Memory B cell (primary cell): ENCODE measurements around the gene CCDC43.
"Not testable (repeated sequence)": the region's sequence is repeated elsewhere in the genome, so short reads cannot be mapped to it uniquely, and the experiment has no call there.

Source experiments
- ATAC-seq: fragments of 150-1000 bp; cut with Tn5 transposase; 2 replicates; pipeline ENCODE4 v1.10.0; 2021; ENCODE audit warnings: low read depth, mild to moderate bottlenecking, moderate library complexity
- DNase-seq, 2 donors: peaks; one replicate each; pipeline ENCODE4 v3.0.0; 2022; ENCODE audit warnings: low spot score in 2 of 2
- H3K27ac Mint-ChIP-seq: one replicate; pipeline ENCODE4 v1.8.0; 2022; ENCODE audit warnings: mild to moderate bottlenecking, moderate library complexity, mixed read lengths
- H3K27me3 Mint-ChIP-seq: one replicate; pipeline ENCODE4 v1.8.0; 2022; ENCODE audit warnings: mixed read lengths
- H3K36me3 Mint-ChIP-seq: one replicate; pipeline ENCODE4 v1.8.0; 2022; ENCODE audit warnings: mild to moderate bottlenecking, mixed read lengths
- H3K4me1 Mint-ChIP-seq: one replicate; pipeline ENCODE4 v1.8.0; 2022; ENCODE audit warnings: mixed read lengths
- H3K4me3 Mint-ChIP-seq: one replicate; pipeline ENCODE4 v1.8.0; 2022; ENCODE audit warnings: mild to moderate bottlenecking, moderate library complexity, mixed read lengths
- H3K9me3 Mint-ChIP-seq: one replicate; pipeline ENCODE4 v1.8.0; 2022; ENCODE audit warnings: mixed read lengths

CCDC43 gene

DNA sequence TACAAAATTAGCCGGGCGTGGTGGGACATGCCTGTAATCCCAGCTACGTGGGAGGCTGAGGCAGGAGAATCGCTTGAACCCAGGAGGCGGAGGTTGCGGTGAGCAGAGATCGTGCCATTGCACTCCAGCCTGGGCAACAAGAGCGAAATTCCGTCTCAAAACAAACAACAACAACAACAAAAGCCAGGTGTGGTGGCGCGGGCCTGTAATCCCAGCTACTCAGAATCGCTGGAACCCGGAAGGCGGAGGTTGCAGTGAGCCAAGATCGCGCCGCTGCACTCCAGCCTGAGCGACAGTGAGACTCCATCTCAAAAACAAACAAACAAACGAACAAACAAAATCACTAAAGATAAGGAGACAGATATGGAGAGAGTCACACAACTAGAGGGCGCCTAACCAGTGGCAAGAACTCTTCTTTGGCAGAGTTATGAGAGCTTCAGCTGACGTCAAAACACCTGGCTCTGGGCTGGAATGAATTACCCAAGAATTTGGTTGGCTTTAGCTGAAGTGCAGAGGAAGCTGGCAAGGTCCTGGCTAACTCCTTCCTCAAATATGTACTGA, 1.2 kb upstream of the CCDC43 start:
- H3K9me3 Mint-ChIP-seq, DNase-seq, H3K36me3 Mint-ChIP-seq, H3K27me3 Mint-ChIP-seq, H3K27ac Mint-ChIP-seq: not testable (repeated sequence)
- Mint-ChIP-seq H3K4me3 (peak overlapping the region; percentile 16), H3K4me1 (peaks cover 14% of the 10 kb centered on the region)
- peak; percentile 10 for ATAC-seq

DNA sequence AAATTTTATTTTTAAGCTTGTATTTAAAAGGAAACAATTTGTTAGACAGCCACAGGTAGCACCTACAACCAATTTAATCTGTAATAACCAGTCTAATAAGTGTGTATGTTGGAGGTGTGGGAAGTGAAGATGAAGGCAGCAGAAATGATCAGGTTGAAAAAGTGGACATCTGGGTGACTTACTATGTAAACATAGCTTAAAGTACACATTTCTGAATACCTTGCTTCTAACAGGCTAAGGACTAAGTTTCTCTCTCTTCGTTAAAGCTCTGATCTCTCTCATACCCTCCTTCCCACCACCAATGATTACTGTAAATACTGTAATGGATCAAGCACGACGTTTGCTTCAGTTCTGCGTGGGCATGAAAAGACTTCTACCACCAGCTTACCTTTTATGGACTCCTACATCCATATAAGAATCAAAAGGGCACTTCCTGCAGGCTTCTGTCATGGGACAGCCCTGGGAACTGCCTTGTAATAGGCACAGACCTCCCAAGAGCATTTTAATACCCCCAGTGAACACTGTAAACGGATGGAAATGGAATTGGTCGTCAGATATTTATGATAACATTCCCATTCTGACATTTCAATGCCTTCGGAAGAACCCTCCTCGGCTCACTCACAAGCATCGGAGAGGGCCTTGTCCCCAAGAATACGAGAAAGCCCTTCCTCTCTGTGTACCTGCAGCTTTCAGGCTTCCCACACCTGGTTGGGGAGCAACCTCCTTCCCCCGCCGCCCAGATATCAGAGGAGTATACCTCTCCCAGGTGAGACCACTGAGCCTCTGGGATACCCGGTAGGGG, 700 bp downstream of the CCDC43 start:
- ATAC-seq = peak; percentile 2
- H3K36me3 Mint-ChIP-seq = peaks cover 7% of the 10 kb centered on the region
- no peak for DNase-seq
- H3K4me1 Mint-ChIP-seq = peaks cover 16% of the 10 kb centered on the region
- H3K27me3 Mint-ChIP-seq = no peaks in the 10 kb centered on the region
- H3K9me3 Mint-ChIP-seq = no peaks in the 10 kb centered on the region
- H3K27ac Mint-ChIP-seq = peak overlapping the region; percentile 95
- peak overlapping the region; percentile 98 for H3K4me3 Mint-ChIP-seq

DNA sequence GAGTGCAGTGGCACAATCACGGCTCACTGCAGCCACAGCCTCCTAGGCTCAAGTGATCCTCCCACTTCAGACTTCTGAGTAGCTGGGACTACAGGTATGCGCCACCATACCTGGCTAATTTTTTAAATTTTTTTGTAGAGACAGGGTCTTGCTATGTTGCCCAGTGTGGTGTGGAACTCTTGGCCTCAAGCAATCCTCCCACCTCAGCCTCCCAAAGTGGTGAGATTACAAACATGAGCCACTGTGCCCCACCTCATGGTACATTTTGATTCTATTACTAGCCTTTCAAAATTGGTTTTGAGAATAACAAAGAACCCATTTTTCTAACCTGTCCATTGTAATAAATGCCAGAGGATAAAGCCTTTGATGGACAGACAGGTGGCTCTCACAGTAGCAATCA, 1.4 kb downstream of the CCDC43 start:
- peaks cover 12% of the 10 kb centered on the region for H3K36me3 Mint-ChIP-seq

DNA sequence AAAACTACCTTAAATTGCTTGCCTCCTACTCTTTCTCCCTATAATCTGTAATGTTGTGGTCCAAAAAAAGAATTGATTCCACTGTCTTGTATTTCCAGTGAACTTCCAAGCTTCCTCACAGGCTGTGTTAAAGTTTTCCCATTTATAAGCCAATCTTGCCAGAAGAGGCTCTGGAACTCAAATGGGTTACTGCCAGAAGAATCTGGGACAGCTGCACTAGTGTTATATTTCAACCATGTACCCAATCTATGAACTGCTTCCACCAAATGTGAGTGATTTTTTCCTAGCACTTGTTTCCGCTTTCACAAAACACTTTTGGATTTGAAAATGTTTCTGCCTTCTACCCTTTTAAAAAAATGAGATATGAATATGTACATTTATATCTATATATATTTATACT, 1.8 kb downstream of the CCDC43 start:
- Mint-ChIP-seq H3K9me3 (no peaks in the 10 kb centered on the region), H3K4me1 (peaks cover 18% of the 10 kb centered on the region), H3K4me3 (no peak overlapping the region), H3K27me3 (no peaks in the 10 kb centered on the region), H3K27ac (no peak overlapping the region), H3K36me3 (peaks cover 12% of the 10 kb centered on the region)
- no peak for DNase-seq
- no peak for ATAC-seq

More for the DNA sequence above, 1.4 kb downstream of the CCDC43 start:
- DNase-seq (no peak), ATAC-seq (no peak)
- no peak overlapping the region for H3K4me3 Mint-ChIP-seq
- H3K9me3 Mint-ChIP-seq = no peaks in the 10 kb centered on the region
- H3K27me3 Mint-ChIP-seq = no peaks in the 10 kb centered on the region
- no peak overlapping the region for H3K27ac Mint-ChIP-seq
- H3K4me1 Mint-ChIP-seq = peaks cover 18% of the 10 kb centered on the region

DNA sequence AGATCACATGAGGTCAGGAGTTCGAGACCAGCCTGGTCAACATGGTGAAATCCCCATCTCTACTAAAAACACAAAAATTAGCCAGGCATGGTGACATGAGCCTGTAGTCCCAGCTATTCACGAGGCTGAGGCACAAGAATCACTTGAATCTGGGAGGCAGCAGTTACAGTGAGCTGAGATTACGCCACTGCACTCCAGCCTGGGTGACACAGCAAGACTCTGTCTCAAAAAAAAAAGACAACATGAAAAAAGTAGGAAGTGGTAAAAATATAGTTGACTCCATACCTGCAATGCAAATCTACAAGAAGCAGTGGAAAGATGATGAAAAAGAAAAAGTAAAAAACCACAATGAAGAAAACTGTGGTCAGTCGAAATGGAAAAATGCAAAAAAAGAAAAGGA, 6.3 kb downstream of the CCDC43 start:
- H3K27ac Mint-ChIP-seq, H3K4me3 Mint-ChIP-seq, H3K9me3 Mint-ChIP-seq, DNase-seq, H3K27me3 Mint-ChIP-seq, H3K4me1 Mint-ChIP-seq, ATAC-seq: not testable (repeated sequence)
- peaks cover 32% of the 10 kb centered on the region for H3K36me3 Mint-ChIP-seq

DNA sequence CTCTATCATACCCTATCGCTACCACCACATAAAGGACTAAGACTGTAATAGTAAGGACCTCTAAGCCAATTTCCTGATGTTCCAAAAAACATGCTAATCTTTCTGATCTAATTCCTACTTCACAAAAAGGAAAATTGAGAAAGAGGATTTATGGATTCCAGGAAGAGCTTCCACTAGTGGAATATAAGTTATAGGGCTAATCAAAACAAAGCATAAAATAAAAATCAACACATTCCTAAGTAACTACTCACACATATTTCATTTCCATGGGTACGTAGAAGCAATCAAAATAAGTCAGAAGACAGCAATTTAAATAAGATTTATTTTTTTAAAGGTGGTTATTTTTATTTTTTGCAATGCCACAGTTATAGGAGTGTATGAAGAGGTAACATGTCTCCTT, 12.4 kb downstream of the CCDC43 start:
- no peaks in the 10 kb centered on the region for H3K27me3 Mint-ChIP-seq
- no peaks in the 10 kb centered on the region for H3K9me3 Mint-ChIP-seq
- no peaks in the 10 kb centered on the region for H3K4me1 Mint-ChIP-seq
- H3K36me3 Mint-ChIP-seq = peaks cover 21% of the 10 kb centered on the region
- no peak for DNase-seq
- ATAC-seq = no peak
- no peak overlapping the region for H3K27ac Mint-ChIP-seq
- no peak overlapping the region for H3K4me3 Mint-ChIP-seq

DNA sequence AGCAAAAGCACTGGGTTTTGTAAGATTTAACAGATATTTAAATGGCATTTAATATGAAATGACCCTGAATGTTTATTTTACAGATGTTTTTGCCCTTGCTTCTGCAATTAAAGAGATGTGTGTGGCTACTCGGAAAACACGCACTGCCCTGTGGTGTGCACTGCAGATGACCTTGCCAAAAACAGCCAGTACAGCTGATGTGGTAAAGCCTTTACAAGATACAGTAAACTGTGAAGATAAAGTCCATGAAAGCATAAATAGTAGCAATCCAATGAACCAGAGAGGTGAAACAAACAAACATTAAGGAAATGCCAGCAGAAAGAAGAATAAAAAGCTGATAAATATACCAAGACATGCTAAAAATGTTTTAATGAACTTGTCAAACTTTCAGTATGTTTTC, 15.7 kb downstream of the CCDC43 start:
- Mint-ChIP-seq H3K27me3 (no peaks in the 10 kb centered on the region), H3K4me1 (no peaks in the 10 kb centered on the region), H3K9me3 (no peaks in the 10 kb centered on the region), H3K36me3 (peaks cover 5% of the 10 kb centered on the region), H3K4me3 (no peak overlapping the region), H3K27ac (no peak overlapping the region)
- DNase-seq = no peak
- no peak for ATAC-seq

DNA sequence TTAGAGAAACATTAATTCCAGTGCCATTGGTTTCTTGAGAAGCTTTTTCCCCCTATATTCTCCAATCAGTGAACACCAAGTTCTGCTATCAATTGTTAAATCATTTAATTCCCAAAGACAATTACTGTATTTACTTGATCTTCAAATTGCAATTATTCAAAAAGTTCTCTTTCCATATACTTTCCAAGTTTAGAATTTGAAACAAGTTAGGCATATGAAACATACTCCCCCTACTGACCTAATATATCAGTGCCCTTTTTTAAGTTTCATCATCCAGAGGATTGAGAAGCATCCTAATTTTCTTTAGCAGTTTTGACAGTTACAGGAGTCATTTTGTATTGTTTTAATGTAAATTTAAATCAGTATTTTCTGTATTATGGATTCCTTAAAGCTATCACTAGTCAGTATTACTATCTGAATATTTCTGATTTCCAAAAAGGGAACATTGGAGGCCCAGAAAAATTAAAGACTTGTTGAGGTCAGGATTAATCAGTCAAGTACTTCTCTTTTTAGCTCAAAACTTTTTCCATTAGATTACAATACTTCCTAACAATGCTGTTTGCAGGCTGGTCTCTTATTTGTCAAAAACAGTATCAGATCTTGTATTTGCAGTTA, 17.0 kb downstream of the CCDC43 start:
- Mint-ChIP-seq H3K4me1 (no peaks in the 10 kb centered on the region), H3K9me3 (no peaks in the 10 kb centered on the region), H3K4me3 (no peak overlapping the region), H3K27ac (no peak overlapping the region), H3K27me3 (no peaks in the 10 kb centered on the region), H3K36me3 (no peaks in the 10 kb centered on the region)
- no peak for ATAC-seq
- no peak for DNase-seq

DNA sequence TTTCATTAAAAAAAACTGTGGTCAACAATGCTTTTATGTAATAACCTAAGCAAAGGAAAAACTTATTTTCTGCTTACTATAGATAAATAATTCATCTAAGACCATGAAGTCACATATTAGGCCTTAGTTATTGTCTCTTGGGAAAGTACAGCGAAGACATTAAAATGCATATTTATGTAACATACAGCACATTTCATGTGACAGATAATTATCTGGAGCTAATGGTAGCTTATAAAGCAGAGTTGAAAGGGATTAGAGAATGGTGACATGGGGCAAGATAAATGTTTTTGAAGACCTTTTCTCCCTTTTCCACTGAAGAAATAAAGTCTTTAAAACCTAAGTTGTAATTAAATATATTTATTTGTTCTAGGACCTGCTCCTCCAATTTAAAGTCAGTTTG, 23.6 kb downstream of the CCDC43 start:
- no peaks in the 10 kb centered on the region for H3K36me3 Mint-ChIP-seq
- no peak overlapping the region for H3K4me3 Mint-ChIP-seq
- DNase-seq (no peak), ATAC-seq (no peak)
- H3K9me3 Mint-ChIP-seq = no peaks in the 10 kb centered on the region
- no peak overlapping the region for H3K27ac Mint-ChIP-seq
- no peaks in the 10 kb centered on the region for H3K4me1 Mint-ChIP-seq
- H3K27me3 Mint-ChIP-seq = no peaks in the 10 kb centered on the region

DNA sequence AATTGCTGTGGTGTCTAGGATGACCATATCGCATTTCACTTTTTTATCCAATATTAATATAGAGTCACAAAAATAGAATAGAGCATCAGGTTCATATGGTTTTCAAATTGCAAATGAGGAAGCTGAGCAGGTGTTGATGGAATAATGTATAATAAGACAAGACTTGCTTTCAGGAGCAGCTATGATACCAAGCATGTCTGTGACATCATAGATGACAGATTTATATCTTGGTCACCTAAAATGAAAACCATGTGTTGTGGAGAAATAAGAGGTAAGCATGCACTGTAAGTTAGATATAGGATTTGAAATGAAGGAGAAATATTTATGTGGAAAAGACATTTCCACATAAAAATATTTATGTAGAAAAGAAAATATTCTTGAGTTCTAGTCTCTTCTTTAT, 24.7 kb downstream of the CCDC43 start:
- Mint-ChIP-seq H3K27ac (no peak overlapping the region), H3K9me3 (no peaks in the 10 kb centered on the region), H3K4me1 (no peaks in the 10 kb centered on the region), H3K4me3 (no peak overlapping the region), H3K27me3 (no peaks in the 10 kb centered on the region), H3K36me3 (no peaks in the 10 kb centered on the region)
- DNase-seq = no peak
- ATAC-seq = no peak

DNA sequence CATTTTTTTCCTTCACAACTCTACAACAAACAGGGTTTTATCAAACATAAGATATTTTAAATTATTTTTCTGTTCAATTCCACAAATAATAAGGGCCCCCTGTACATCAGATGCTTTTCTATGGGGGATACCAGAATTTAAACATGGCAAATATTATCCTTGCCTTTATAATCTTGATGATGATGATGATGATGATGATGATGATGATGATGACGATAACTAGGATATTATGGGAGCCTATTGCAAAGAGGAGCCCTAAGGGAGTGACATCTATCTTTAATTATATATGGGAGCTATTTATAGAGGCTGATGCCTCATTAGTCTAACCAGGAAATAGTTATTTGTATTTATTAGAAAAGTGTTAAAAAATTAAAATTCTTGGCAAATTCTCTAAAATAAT, 26.5 kb downstream of the CCDC43 start:
- H3K27ac Mint-ChIP-seq = no peak overlapping the region
- H3K36me3 Mint-ChIP-seq = no peaks in the 10 kb centered on the region
- no peaks in the 10 kb centered on the region for H3K27me3 Mint-ChIP-seq
- no peaks in the 10 kb centered on the region for H3K4me1 Mint-ChIP-seq
- no peak overlapping the region for H3K4me3 Mint-ChIP-seq
- H3K9me3 Mint-ChIP-seq = no peaks in the 10 kb centered on the region
- DNase-seq = no peak
- ATAC-seq = no peak

DNA sequence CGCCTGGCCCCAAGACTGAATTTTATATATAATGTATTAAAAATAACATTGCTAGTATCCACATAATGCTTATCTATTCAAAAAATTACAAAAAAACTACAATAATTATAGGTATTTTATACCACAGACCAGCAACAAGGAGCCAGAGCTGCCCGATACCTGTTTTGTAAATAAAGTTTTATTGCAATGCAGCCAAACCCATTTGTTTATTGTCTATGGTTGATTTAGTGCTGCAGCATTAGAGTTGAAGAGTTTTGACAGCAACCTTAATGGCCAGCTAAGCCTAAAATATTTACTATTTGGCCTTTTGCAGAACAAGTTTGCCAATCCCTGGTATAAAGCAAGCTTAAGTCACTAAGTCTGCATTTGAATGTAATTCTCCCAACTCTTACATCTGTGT, 27.7 kb downstream of the CCDC43 start:
- Mint-ChIP-seq H3K27me3 (peaks cover 3% of the 10 kb centered on the region), H3K4me1 (peaks cover 3% of the 10 kb centered on the region), H3K27ac (no peak overlapping the region), H3K9me3 (no peaks in the 10 kb centered on the region), H3K36me3 (no peaks in the 10 kb centered on the region), H3K4me3 (no peak overlapping the region)
- DNase-seq (no peak), ATAC-seq (no peak)

DNA sequence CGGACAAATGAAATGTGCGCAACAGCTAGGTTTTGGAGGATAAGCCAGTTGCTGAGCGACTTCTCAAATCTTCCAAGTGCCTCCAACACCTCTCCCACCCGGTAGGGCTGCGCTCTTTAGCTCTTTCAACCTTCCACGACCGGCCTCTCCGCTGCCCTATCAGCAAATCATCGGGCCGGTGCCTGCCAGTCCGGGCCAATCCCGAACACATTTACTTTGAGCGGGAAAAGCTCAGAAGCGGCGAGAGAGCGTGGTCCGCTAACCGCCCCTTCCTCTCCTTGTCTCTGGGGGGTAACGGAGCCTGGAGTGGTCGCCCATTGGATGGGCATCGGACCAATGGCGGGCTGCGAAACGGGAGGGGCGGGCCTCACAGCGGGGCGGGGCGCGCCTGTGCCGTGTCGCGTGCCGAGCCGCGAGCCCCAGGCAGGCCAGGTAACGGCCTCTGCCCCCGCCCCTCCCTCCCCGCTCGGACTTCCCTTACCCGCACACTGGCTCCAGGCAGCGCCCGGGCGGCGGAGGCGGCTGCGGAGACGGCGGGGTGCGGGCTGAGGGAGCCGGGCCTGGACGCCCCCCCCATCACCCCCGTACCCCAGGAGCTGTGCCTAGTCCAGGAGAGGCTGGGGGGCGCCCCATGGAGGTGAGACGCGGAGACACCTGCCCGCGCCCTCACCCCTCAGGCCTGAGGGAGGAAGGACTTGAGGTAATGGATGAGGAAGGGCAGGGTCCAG, 33.4 kb downstream of the CCDC43 start, which contains the start of gene MEIOC:
MEIOC (plus strand) TSS at position 486 of the 728 bp plus-strand sequence; CDS start at position 632, 146 bp downstream.
- peak; percentile 70 for ATAC-seq
- H3K4me3 Mint-ChIP-seq = peak within 1 kb of the TSS; percentile 68

DNA sequence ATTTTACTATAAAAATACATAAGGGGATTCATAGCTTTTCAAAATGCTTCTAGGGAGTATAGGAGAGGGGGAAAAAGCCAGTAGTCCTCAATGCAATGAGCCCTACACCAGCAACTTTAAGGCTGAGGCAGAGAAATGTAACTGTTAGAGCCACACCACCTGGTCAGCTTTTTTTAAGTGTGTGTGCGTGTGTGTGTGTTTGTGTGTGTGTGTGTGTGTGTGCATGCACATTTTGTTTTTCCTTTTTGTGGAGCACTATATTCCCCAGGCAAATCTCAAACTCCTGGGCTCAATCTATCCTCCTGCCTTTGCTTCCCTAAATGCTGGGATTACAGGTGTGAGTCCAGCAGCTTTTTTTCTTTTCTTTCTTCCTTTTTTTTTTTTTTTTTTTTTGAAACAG, 35.6 kb downstream of the CCDC43 start:
- H3K9me3 Mint-ChIP-seq = no peaks in the 10 kb centered on the region
- ATAC-seq (no peak), DNase-seq (no peak)
- peaks cover 3% of the 10 kb centered on the region for H3K4me1 Mint-ChIP-seq
- H3K27me3 Mint-ChIP-seq = peaks cover 19% of the 10 kb centered on the region
- H3K27ac Mint-ChIP-seq = no peak overlapping the region
- no peak overlapping the region for H3K4me3 Mint-ChIP-seq
- no peaks in the 10 kb centered on the region for H3K36me3 Mint-ChIP-seq

More for the DNA sequence above, 33.4 kb downstream of the CCDC43 start, which contains the start of gene MEIOC:
- no peak within 1 kb of the TSS for H3K27ac Mint-ChIP-seq
- DNase-seq = peak in 1 of 2 donors; percentile 22
- no peaks in the 10 kb centered on the region for H3K36me3 Mint-ChIP-seq
- H3K9me3 Mint-ChIP-seq = no peaks in the 10 kb centered on the region
- peaks cover 3% of the 10 kb centered on the region for H3K4me1 Mint-ChIP-seq
- H3K27me3 Mint-ChIP-seq = peaks cover 19% of the 10 kb centered on the region
